CD14-positive monocyte (primary cell): ENCODE results near the gene MKKS. TPM values are rescaled to one million over a fixed set of nuclear protein-coding genes. Genes with fewer than 3 reads are reported as not detected.

Source experiments
- DNase-seq, 3 donors: peaks; one replicate each; pipeline ENCODE4 v3.0.0-alpha.2; 2011 to 2022
- H2AFZ ChIP-seq: 2 replicates; pipeline ENCODE4 v1.6.0; 2012; ENCODE audit warnings: mild to moderate bottlenecking, low read depth, low read length, inconsistent platforms; ENCODE audit not compliant: insufficient read depth, poor library complexity, severe bottlenecking
- H3K27ac ChIP-seq, 2 donors: 1 replicate in 1 of 2; 2 replicates in 1 of 2; pipeline ENCODE4 v1.5.1; 2012 to 2013; ENCODE audit warnings: low read length in 2 of 2, control low read depth in 1 of 2, inconsistent platforms in 1 of 2, low read depth in 1 of 2, mild to moderate bottlenecking in 1 of 2
- H3K27me3 ChIP-seq, 2 donors: one replicate each; pipeline versions ENCODE4 v1.6.0 to v1.6.1; 2011 to 2013; ENCODE audit warnings: low read length in 2 of 2; ENCODE audit not compliant: control insufficient read depth in 2 of 2, insufficient read depth in 2 of 2
- H3K36me3 ChIP-seq, 2 donors: replicated peaks in 1 of 2; 1 replicate in 1 of 2; 2 replicates in 1 of 2; pipeline versions ENCODE4 v1.5.1 to v1.6.1; 2012 to 2013; ENCODE audit warnings: low read length in 2 of 2, control low read depth in 1 of 2, inconsistent platforms in 1 of 2, mild to moderate bottlenecking in 1 of 2; ENCODE audit not compliant: insufficient read depth in 2 of 2, control insufficient read depth in 1 of 2
- H3K4me1 ChIP-seq, 2 donors: 1 replicate in 1 of 2; 2 replicates in 1 of 2; pipeline versions ENCODE4 v1.5.1 to v1.6.1; 2012 to 2013; ENCODE audit warnings: low read length in 2 of 2, control low read depth in 1 of 2, inconsistent platforms in 1 of 2, mild to moderate bottlenecking in 1 of 2, moderate library complexity in 1 of 2; ENCODE audit not compliant: insufficient read depth in 2 of 2, control insufficient read depth in 1 of 2
- H3K4me2 ChIP-seq: replicated peaks from 2 replicates; pipeline ENCODE3; 2012; ENCODE audit warnings: low read length, moderate library complexity, mild to moderate bottlenecking; ENCODE audit not compliant: poor library complexity, severe bottlenecking; ENCODE audit errors: extremely low read depth
- H3K4me3 ChIP-seq, 3 experiments: fragments of 200-600 bp in 1 of 3; sonication (generic) in 1 of 3; replicated peaks in 1 of 3; 1 replicate in 2 of 3; 2 replicates in 1 of 3; pipeline ENCODE4 v1.5.1; 2011 to 2013; ENCODE audit warnings: low read length in 3 of 3, mild to moderate bottlenecking in 3 of 3, control low read depth in 2 of 3, low read depth in 2 of 3, inconsistent platforms in 1 of 3, moderate library complexity in 1 of 3
- H3K79me2 ChIP-seq: 2 replicates; pipeline ENCODE4 v1.6.0; 2012; ENCODE audit warnings: mild to moderate bottlenecking, control low read depth, inconsistent platforms, low read length, moderate library complexity; ENCODE audit not compliant: insufficient read depth
- H3K9ac ChIP-seq: 2 replicates; pipeline ENCODE4 v1.6.0; 2017; ENCODE audit warnings: low read length, mild to moderate bottlenecking; ENCODE audit not compliant: insufficient read depth, poor library complexity, severe bottlenecking
- H3K9me3 ChIP-seq, 2 donors: replicated peaks in 1 of 2; 1 replicate in 1 of 2; 2 replicates in 1 of 2; pipeline versions ENCODE4 v1.5.1 to v1.6.1; 2012 to 2013; ENCODE audit warnings: low read length in 2 of 2, control low read depth in 1 of 2; ENCODE audit not compliant: control insufficient read depth in 1 of 2, insufficient read depth in 1 of 2
- H4K20me1 ChIP-seq: 2 replicates; pipeline ENCODE4 v1.6.0; 2012; ENCODE audit warnings: mild to moderate bottlenecking, low read length, control low read depth, moderate library complexity; ENCODE audit not compliant: insufficient read depth
- H3K27ac Mint-ChIP-seq, 7 donors: one replicate each; pipeline ENCODE4 v1.8.0; 2020; ENCODE audit warnings: mild to moderate bottlenecking in 7 of 7, mixed read lengths in 7 of 7, moderate library complexity in 6 of 7, inconsistent platforms in 2 of 7
- H3K27me3 Mint-ChIP-seq, 3 donors: one replicate each; pipeline ENCODE4 v1.8.0; 2021 to 2022; ENCODE audit warnings: low read depth in 3 of 3, mild to moderate bottlenecking in 3 of 3, mixed read lengths in 3 of 3, moderate library complexity in 3 of 3, inconsistent platforms in 1 of 3
- H3K36me3 Mint-ChIP-seq, 2 donors: one replicate each; pipeline ENCODE4 v1.8.0; 2020; ENCODE audit warnings: mixed read lengths in 2 of 2, inconsistent platforms in 1 of 2, mild to moderate bottlenecking in 1 of 2
- H3K4me1 Mint-ChIP-seq: one replicate; pipeline ENCODE4 v1.8.0; 2020; ENCODE audit warnings: mild to moderate bottlenecking, mixed read lengths
- H3K4me3 Mint-ChIP-seq, 2 donors: one replicate each; pipeline ENCODE4 v1.8.0; 2020; ENCODE audit warnings: mild to moderate bottlenecking in 2 of 2, mixed read lengths in 2 of 2, moderate library complexity in 1 of 2
- H3K9me3 Mint-ChIP-seq, 7 donors: one replicate each; pipeline ENCODE4 v1.8.0; 2020 to 2022; ENCODE audit warnings: mixed read lengths in 7 of 7, mild to moderate bottlenecking in 6 of 7, moderate library complexity in 6 of 7, inconsistent platforms in 2 of 7
- WGBS: methylation state at CpG from one replicate; pipeline ENCODE4 v1.1.5; 2013; ENCODE audit warnings: missing lambda C conversion rate; ENCODE audit not compliant: insufficient coverage; 5-methylcytosine and 5-hydroxymethylcytosine counted together
- intact Hi-C, 2 donors: fragments of 100-400 bp; cut with micrococcal nuclease; formaldehyde crosslinking; loops; one replicate each; pipeline versions ENCODE4 v1.15.0 to v1.15.1; 2023
- polyA plus RNA-seq, 3 donors: library from polyadenylated mRNA; depleted of rRNA in 1 of 3; unstranded in 2 of 3; stranded (reverse) in 1 of 3; fragments of 300-500 nt in 2 of 3; fragments of >200 nt in 1 of 3; fragmentation: Illumina TruSeq in 2 of 3; gene quantifications; 1 replicate in 2 of 3; 2 replicates in 1 of 3; pipeline ENCODE4 v1.2.3, GENCODE V29; 2012 to 2021
- TF ChIP-seq, protein P1 (sequence below): fragments of 200-600 bp; IDR thresholded peaks from one replicate; pipeline ENCODE4 v1.8.0; 2022; ENCODE audit warnings: antibody characterized with exemption, mild to moderate bottlenecking

The MKKS gene
- polyA plus RNA-seq, 3 donors = 4.8 to 34.6 (median 31.8) TPM

DNA sequence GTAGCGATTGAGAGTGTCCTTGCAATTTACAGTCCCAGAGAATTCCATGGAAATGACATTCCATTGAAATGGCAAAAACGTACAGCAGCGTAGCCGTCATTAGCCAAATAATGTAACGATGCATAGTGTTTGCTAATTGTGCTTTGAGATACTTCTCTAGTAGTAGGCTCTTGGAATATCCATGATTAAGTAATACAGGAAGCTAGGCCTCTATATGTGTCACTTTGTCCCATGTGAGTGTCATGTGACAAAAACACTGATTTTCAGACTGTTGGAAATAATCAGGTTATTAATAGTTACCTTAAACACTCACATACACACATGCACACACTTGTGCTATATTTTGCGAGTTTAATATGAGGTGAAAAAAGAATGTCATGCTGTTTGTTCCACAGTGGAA, 36.3 kb upstream of the MKKS start:
- Histone ChIP-seq H3K4me2 (peak overlapping the region; percentile 53), H3K36me3 (no peaks in the 10 kb centered on the region), H3K9ac (no peak overlapping the region), H3K79me2 (peaks cover 9% of the 10 kb centered on the region), H3K4me1 (peaks cover 35 to 43% of the 10 kb centered on the region in 2 donors), H3K4me3 (peak overlapping the region in 1 of 3 experiments; percentile 31), H3K9me3 (peaks cover 4 to 7% of the 10 kb centered on the region in 2 donors), H3K27me3 (no peaks in the 10 kb centered on the region), H3K27ac (peak overlapping the region in 1 of 2 donors; percentile 42), H2AFZ (no peak overlapping the region), H4K20me1 (no peaks in the 10 kb centered on the region)
- peaks cover 3 to 12% (median 8%) of the 10 kb centered on the region in 7 donors for H3K9me3 Mint-ChIP-seq
- peak in 2 of 3 donors; percentile 57 to 81 for DNase-seq
- peaks cover 0 to 2% (median 0%) of the 10 kb centered on the region in 3 donors for H3K27me3 Mint-ChIP-seq
- H3K4me1 Mint-ChIP-seq = peaks cover 39% of the 10 kb centered on the region
- peaks cover 6 to 11% of the 10 kb centered on the region in 2 donors for H3K36me3 Mint-ChIP-seq
- intact Hi-C loops = loop anchor here (5.0 to 10.0 kb wide), 2 partner anchors 33 to 55 kb away; partner anchors contain the start of gene SLX4IP (in 1 of the 2)
- 72% methylated on average over 5 of the region's 6 CpGs for WGBS
- H3K4me3 Mint-ChIP-seq = peak overlapping the region in 1 of 2 donors; percentile 85
- H3K27ac Mint-ChIP-seq = peak overlapping the region; percentile 62 to 90 (median 85)
- TF ChIP-seq, protein P1, sequence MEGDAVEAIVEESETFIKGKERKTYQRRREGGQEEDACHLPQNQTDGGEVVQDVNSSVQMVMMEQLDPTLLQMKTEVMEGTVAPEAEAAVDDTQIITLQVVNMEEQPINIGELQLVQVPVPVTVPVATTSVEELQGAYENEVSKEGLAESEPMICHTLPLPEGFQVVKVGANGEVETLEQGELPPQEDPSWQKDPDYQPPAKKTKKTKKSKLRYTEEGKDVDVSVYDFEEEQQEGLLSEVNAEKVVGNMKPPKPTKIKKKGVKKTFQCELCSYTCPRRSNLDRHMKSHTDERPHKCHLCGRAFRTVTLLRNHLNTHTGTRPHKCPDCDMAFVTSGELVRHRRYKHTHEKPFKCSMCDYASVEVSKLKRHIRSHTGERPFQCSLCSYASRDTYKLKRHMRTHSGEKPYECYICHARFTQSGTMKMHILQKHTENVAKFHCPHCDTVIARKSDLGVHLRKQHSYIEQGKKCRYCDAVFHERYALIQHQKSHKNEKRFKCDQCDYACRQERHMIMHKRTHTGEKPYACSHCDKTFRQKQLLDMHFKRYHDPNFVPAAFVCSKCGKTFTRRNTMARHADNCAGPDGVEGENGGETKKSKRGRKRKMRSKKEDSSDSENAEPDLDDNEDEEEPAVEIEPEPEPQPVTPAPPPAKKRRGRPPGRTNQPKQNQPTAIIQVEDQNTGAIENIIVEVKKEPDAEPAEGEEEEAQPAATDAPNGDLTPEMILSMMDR = no peak

DNA sequence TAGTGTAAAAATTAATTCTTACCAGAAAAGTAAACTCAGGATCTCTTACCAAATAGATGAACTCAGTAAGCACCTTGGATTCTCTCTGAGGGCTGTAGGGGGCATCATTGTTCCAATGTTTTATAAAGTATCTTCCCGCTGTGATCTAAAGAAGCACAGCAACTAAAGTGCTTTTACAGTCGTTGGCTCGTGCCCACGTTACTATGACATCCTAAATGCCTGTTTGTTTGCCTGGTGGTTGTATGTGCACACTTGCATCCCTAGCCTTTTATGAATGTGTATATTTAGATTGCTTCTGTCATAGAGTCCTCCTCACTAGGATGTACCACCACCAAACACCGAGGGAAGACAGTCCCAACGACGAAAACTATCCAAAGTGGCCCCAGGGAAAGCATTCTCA, 35.6 kb upstream of the MKKS start:
- peaks cover 8 to 18% of the 10 kb centered on the region in 2 donors for H3K36me3 Mint-ChIP-seq
- peaks cover 0 to 2% (median 0%) of the 10 kb centered on the region in 3 donors for H3K27me3 Mint-ChIP-seq
- peak overlapping the region; percentile 50 to 88 (median 73) for H3K27ac Mint-ChIP-seq
- H3K4me2 ChIP-seq = peak overlapping the region; percentile 53
- WGBS = no CpG with 5 or more reads among the region's 7 CpGs
- peak overlapping the region; percentile 49 for H2AFZ ChIP-seq
- H3K4me3 Mint-ChIP-seq = peak overlapping the region; percentile 14 to 85
- peaks cover 32% of the 10 kb centered on the region for H3K4me1 Mint-ChIP-seq
- peaks cover 3 to 12% (median 8%) of the 10 kb centered on the region in 7 donors for H3K9me3 Mint-ChIP-seq
- no peak overlapping the region for H3K9ac ChIP-seq
- peak in 2 of 3 donors; percentile 61 to 62 for DNase-seq
- H4K20me1 ChIP-seq = no peaks in the 10 kb centered on the region
- H3K36me3 ChIP-seq = no peaks in the 10 kb centered on the region
- TF ChIP-seq, protein P1 = peak; percentile 61
- no peaks in the 10 kb centered on the region for H3K27me3 ChIP-seq
- H3K79me2 ChIP-seq = peaks cover 6% of the 10 kb centered on the region
- peaks cover 28 to 37% of the 10 kb centered on the region in 2 donors for H3K4me1 ChIP-seq
- H3K27ac ChIP-seq = peak overlapping the region in 1 of 2 donors; percentile 42
- peaks cover 4 to 7% of the 10 kb centered on the region in 2 donors for H3K9me3 ChIP-seq
- intact Hi-C loops = no loop called here
- H3K4me3 ChIP-seq = peak overlapping the region in 1 of 3 experiments; percentile 31
